ENCODE measurements around the gene EPS8L1. TPM values are rescaled to one million over a fixed set of nuclear protein-coding genes. Genes with fewer than 3 reads are reported as not detected.

Gene EPS8L1
- total RNA-seq, 2 donors from 2014 or later: 22.1 to 23.3 TPM

GRCh38 chr19:55081770-55082019 is 6.0 kb downstream of the EPS8L1 start:
- 13 to 37% methylated on average over 5 to 22 of the region's 22 CpGs for WGBS, 2 donors
- Histone ChIP-seq H3K36me3 (replicated peaks in 1 of 2; ENCODE audit: insufficient read depth in 1 of 2, low read depth in 2 of 2) (no peaks in the 10 kb centered on the region), H3K4me3 (no peak overlapping the region), H3K27ac (no peak overlapping the region), H3K4me1 (peaks cover 33% of the 10 kb centered on the region), H3K9me3 (no peaks in the 10 kb centered on the region), H3K27me3 (peaks cover 0 to 22% of the 10 kb centered on the region in 2 donors)
- DNase-seq (no peak), ATAC-seq (no peak)
- TF ChIP-seq, protein P1, sequence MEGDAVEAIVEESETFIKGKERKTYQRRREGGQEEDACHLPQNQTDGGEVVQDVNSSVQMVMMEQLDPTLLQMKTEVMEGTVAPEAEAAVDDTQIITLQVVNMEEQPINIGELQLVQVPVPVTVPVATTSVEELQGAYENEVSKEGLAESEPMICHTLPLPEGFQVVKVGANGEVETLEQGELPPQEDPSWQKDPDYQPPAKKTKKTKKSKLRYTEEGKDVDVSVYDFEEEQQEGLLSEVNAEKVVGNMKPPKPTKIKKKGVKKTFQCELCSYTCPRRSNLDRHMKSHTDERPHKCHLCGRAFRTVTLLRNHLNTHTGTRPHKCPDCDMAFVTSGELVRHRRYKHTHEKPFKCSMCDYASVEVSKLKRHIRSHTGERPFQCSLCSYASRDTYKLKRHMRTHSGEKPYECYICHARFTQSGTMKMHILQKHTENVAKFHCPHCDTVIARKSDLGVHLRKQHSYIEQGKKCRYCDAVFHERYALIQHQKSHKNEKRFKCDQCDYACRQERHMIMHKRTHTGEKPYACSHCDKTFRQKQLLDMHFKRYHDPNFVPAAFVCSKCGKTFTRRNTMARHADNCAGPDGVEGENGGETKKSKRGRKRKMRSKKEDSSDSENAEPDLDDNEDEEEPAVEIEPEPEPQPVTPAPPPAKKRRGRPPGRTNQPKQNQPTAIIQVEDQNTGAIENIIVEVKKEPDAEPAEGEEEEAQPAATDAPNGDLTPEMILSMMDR (IDR thresholded peaks at IDR 0.05): no peak
- TF ChIP-seq POLR2A (IDR thresholded peaks at IDR 0.05): no peak
- intact Hi-C loops (cut with DNase I): no loop called here

- ATAC-seq: no peak
- H3K27me3 ChIP-seq: peaks cover 0 to 22% of the 10 kb centered on the region in 2 donors
- no peak for DNase-seq
Measured at GRCh38 chr19:55082020-55082851, 6.6 kb downstream of the EPS8L1 start.

DNA sequence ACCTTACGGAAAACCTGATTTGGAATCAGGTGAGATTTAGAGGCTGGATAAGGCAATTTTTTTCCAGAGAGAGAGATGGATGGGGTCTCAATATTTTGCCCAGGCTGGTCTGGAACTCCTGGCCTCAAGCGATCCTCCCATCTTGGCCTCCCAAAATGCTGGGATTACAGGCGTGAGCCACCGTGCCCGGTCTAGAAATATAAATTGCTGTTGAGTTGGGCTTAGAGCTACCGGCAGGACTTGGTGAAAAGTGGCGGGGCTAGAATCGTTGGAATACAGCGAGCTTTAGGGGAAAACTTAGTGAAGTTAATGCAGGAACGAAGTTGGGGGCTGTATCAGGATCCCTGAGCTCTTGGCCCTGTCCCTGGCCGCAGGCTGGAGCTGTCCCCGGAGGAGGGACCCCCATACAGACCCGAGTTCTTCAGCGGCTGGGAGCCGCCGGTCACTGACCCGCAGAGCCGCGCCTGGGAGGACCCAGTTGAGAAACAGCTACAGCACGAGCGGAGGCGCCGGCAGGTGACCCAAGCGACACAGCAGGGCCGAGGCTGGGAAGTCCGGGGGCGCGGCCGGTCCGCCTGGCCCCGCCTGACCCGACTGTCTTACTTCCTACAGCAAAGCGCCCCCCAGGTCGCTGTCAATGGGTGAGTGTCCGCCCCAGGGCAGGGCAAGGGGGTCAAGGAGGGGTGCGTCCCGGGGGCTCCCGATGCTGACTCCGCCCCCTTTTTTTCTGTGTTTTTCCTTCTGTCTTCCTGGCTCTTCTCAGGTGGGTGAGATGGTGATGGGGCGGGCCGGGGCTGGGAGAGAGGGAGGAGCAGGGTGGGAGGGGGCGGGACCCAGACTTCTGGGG is 7.6 kb downstream of the EPS8L1 start:
- ATAC-seq (no peak), DNase-seq (no peak)
- no peaks in the 10 kb centered on the region for H3K36me3 ChIP-seq (replicated peaks in 1 of 2; ENCODE audit: insufficient read depth in 1 of 2, low read depth in 2 of 2)
- no peaks in the 10 kb centered on the region for H3K9me3 ChIP-seq
- intact Hi-C loops (cut with DNase I): no loop called here
- H3K27ac ChIP-seq: no peak overlapping the region
- TF ChIP-seq, protein P1 (IDR thresholded peaks at IDR 0.05): no peak
- TF ChIP-seq POLR2A (IDR thresholded peaks at IDR 0.05): no peak
- peaks cover 47% of the 10 kb centered on the region for H3K4me1 ChIP-seq
- 59 to 61% methylated on average over 29 to 32 of the region's 42 CpGs for WGBS, 2 donors
- peaks cover 0 to 22% of the 10 kb centered on the region in 2 donors for H3K27me3 ChIP-seq
- no peak overlapping the region for H3K4me3 ChIP-seq

More at GRCh38 chr19:55082020-55082851, 6.6 kb downstream of the EPS8L1 start:
- TF ChIP-seq, protein P1 (IDR thresholded peaks at IDR 0.05): no peak
- TF ChIP-seq POLR2A (IDR thresholded peaks at IDR 0.05): no peak
- peaks cover 37% of the 10 kb centered on the region for H3K4me1 ChIP-seq
- no peaks in the 10 kb centered on the region for H3K9me3 ChIP-seq
- WGBS, 2 donors: 32 to 45% methylated on average over 27 to 51 of the region's 64 CpGs
- intact Hi-C loops (cut with DNase I): no loop called here
- H3K36me3 ChIP-seq (replicated peaks in 1 of 2; ENCODE audit: insufficient read depth in 1 of 2, low read depth in 2 of 2): no peaks in the 10 kb centered on the region
- no peak overlapping the region for H3K27ac ChIP-seq
- no peak overlapping the region for H3K4me3 ChIP-seq

- no peak for TF ChIP-seq POLR2A (IDR thresholded peaks at IDR 0.05)
- TF ChIP-seq, protein P1 (IDR thresholded peaks at IDR 0.05): no peak
- Histone ChIP-seq H3K9me3 (no peaks in the 10 kb centered on the region), H3K27ac (no peak overlapping the region), H3K36me3 (replicated peaks in 1 of 2; ENCODE audit: insufficient read depth in 1 of 2, low read depth in 2 of 2) (no peaks in the 10 kb centered on the region), H3K4me1 (peaks cover 50% of the 10 kb centered on the region), H3K4me3 (no peak overlapping the region), H3K27me3 (peaks cover 0 to 19% of the 10 kb centered on the region in 2 donors)
- WGBS, 2 donors: 77 to 78% methylated on average over 7 to 10 of the region's 10 CpGs
- DNase-seq: no peak
- intact Hi-C loops (cut with DNase I): no loop called here
- no peak for ATAC-seq
Measured at GRCh38 chr19:55084416-55084815, 8.7 kb downstream of the EPS8L1 start.

Measured in body of pancreas (tissue), 4 donors.